Suprapubic skin (tissue), 4 donors: Measurements from ENCODE around the gene RAB20. TPM values are rescaled to one million over a fixed set of nuclear protein-coding genes. Genes with fewer than 3 reads are reported as not detected.

ENCODE experiments used
- DNase-seq, 2 donors: peaks; one replicate each; pipeline ENCODE4 v3.0.0-alpha.2; 2019; ENCODE audit warnings: low spot score in 2 of 2
- H3K27ac ChIP-seq: fragments of 200-600 bp; sonication (generic); one replicate; pipeline ENCODE4 v1.5.1; 2019
- H3K27me3 ChIP-seq: fragments of 200-600 bp; sonication (generic); one replicate; pipeline ENCODE4 v1.5.1; 2019
- H3K36me3 ChIP-seq: fragments of 200-600 bp; sonication (generic); one replicate; pipeline ENCODE4 v1.5.1; 2019
- H3K4me1 ChIP-seq: fragments of 200-600 bp; sonication (generic); one replicate; pipeline ENCODE4 v1.5.1; 2019
- H3K4me3 ChIP-seq: fragments of 200-600 bp; sonication (generic); one replicate; pipeline ENCODE4 v1.5.1; 2019; ENCODE audit warnings: mild to moderate bottlenecking
- H3K9me3 ChIP-seq: fragments of 200-600 bp; sonication (generic); one replicate; pipeline ENCODE4 v1.5.1; 2019
- EP300 ChIP-seq: sonication (generic); formaldehyde crosslinking; IDR thresholded peaks from one replicate; pipeline ENCODE4 v1.6.1; 2017; ENCODE audit warnings: antibody characterized with exemption
- POLR2A ChIP-seq, 2 donors: fragments of 450-650 bp; IDR thresholded peaks; one replicate each; pipeline ENCODE4 v1.6.1; 2017; ENCODE audit warnings: antibody characterized with exemption in 2 of 2, mild to moderate bottlenecking in 2 of 2, moderate library complexity in 2 of 2
- POLR2AphosphoS5 ChIP-seq, 3 donors: sonication (generic); formaldehyde crosslinking; IDR thresholded peaks; one replicate each; pipeline ENCODE4 v1.6.1; 2017; ENCODE audit warnings: antibody characterized with exemption in 3 of 3
- WGBS: methylation state at CpG from one replicate; pipeline ENCODE4 v1.1.5; 2018; 5-methylcytosine and 5-hydroxymethylcytosine counted together
- total RNA-seq, 4 donors: library from RNA; depleted of rRNA; stranded (reverse); fragments of >200 nt; gene quantifications; one replicate each; pipeline ENCODE4 v1.1.0, GENCODE V29; 2016
- TF ChIP-seq, protein P1 (sequence below), 2 donors: fragments of 200-600 bp in 1 of 2; fragments of 450-650 bp in 1 of 2; sonication (generic) in 1 of 2; IDR thresholded peaks; one replicate each; pipeline ENCODE4 v1.5.1; 2016 to 2019; ENCODE audit warnings: antibody characterized with exemption in 2 of 2, mild to moderate bottlenecking in 1 of 2, moderate library complexity in 1 of 2

The RAB20 gene
- total RNA-seq, 4 donors from 2014 or later, result 2.0 to 6.7 (median 3.7) TPM

DNA sequence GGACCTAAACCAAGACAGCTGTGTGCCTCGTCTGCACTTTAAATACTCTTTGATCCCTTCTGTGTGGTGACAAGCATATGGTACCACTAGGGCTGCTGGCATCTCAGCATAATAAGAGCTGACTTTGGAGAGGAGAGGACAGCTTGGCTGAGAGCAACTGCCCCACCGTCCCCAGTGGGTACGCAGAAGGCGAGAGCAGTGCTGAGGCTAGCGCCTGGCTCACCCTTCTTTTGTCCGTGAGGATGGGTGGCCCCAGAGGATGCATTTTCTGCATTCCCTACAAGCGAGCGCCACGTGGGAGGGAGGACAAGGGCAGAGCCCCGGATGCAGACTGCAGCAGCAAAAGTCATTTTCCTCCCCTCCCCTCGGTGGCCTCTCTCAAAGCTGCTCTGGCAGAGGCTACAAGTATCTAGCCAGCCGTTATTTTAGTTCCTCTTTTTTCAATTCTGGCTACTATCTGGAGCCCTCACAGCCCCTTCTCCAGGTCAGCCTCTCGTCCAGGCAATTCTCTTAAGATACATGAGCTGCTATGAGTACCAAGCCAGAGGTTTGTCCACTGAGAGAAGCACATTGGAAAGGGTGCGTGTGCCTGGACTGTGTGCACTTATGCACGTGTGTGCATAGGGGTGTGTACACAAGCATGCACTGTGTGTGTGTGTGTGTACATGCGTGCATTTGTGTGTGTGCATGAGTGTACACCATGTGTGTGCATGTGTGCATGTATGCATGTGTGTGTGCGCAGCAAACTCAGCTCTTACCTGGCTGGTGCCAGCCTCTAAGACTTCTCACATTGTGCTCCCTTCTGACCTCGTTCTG lies 51.3 kb downstream of the RAB20 start:
- H3K27ac ChIP-seq, result no peak overlapping the region
- WGBS, result 66% methylated on average over 18 of the region's 18 CpGs
- peaks cover 43% of the 10 kb centered on the region for H3K36me3 ChIP-seq
- no peak overlapping the region for H3K4me3 ChIP-seq
- H3K27me3 ChIP-seq, result no peaks in the 10 kb centered on the region
- H3K9me3 ChIP-seq, result no peaks in the 10 kb centered on the region
- TF ChIP-seq POLR2A (IDR thresholded peaks at IDR 0.05) (no peak), EP300 (no peak)
- no peak for DNase-seq
- H3K4me1 ChIP-seq, result peaks cover 17% of the 10 kb centered on the region

DNA sequence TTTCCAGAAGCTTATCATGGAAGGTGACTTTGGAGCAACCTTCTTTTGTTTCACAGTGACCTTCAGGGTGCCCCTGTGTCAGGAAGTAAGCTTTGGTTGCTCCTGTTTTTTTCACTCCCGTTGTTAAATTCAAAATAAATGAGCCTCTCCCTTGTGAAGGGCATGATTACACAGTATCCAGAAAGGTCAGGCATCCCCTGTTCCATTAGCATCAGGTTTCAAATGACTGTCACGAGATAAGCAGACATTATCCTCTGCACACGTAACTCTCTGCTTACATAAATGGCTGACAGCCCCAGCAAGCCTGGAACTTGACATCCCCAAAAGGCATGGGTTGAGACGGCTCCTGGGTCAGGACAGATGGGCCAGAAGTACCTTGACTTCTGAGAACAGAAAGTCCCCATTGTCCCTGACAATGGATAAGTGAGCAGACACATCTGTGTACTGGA lies 52.0 kb downstream of the RAB20 start:
- no peak overlapping the region for H3K27ac ChIP-seq
- H3K9me3 ChIP-seq, result no peaks in the 10 kb centered on the region
- no peaks in the 10 kb centered on the region for H3K27me3 ChIP-seq
- DNase-seq, result no peak
- H3K36me3 ChIP-seq, result peaks cover 43% of the 10 kb centered on the region
- H3K4me3 ChIP-seq, result no peak overlapping the region
- peaks cover 17% of the 10 kb centered on the region for H3K4me1 ChIP-seq
- TF ChIP-seq POLR2AphosphoS5 (IDR thresholded peaks at IDR 0.05), result no peak
- TF ChIP-seq POLR2A (IDR thresholded peaks at IDR 0.05), result no peak
- TF ChIP-seq EP300, result no peak
- TF ChIP-seq, protein P1, sequence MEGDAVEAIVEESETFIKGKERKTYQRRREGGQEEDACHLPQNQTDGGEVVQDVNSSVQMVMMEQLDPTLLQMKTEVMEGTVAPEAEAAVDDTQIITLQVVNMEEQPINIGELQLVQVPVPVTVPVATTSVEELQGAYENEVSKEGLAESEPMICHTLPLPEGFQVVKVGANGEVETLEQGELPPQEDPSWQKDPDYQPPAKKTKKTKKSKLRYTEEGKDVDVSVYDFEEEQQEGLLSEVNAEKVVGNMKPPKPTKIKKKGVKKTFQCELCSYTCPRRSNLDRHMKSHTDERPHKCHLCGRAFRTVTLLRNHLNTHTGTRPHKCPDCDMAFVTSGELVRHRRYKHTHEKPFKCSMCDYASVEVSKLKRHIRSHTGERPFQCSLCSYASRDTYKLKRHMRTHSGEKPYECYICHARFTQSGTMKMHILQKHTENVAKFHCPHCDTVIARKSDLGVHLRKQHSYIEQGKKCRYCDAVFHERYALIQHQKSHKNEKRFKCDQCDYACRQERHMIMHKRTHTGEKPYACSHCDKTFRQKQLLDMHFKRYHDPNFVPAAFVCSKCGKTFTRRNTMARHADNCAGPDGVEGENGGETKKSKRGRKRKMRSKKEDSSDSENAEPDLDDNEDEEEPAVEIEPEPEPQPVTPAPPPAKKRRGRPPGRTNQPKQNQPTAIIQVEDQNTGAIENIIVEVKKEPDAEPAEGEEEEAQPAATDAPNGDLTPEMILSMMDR (IDR thresholded peaks at IDR 0.05), result no peak
- 68% methylated on average over 4 of the region's 4 CpGs for WGBS

DNA sequence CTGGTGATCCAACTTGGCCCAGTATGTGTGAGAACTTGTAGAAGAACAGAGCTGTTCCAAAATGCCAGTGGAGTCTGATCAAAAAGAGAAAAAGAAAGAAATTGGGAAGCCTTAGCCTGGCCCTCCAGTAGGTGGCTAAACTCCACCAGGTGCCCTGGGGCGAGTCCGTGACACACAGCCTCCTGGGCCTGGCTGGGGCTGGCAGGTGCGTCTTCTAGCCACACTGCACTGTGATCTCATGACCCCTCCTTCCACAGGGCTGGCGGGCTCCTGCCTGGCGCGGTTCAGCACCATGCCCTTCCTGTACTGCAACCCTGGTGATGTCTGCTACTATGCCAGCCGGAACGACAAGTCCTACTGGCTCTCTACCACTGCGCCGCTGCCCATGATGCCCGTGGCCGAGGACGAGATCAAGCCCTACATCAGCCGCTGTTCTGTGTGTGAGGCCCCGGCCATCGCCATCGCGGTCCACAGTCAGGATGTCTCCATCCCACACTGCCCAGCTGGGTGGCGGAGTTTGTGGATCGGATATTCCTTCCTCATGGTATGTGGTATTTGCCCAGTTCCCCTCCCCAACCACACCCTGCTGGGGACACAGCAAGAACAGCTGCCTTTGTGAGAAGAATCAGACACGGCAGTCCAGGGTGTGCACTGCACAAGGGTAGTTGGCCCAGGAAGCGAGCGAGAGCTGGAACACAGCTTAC lies 53.7 kb downstream of the RAB20 start:
- Histone ChIP-seq H3K36me3 (peaks cover 53% of the 10 kb centered on the region), H3K27me3 (no peaks in the 10 kb centered on the region), H3K4me1 (peaks cover 17% of the 10 kb centered on the region), H3K27ac (no peak overlapping the region), H3K9me3 (no peaks in the 10 kb centered on the region), H3K4me3 (no peak overlapping the region)
- no peak for DNase-seq
- 58% methylated on average over 9 of the region's 23 CpGs for WGBS
- TF ChIP-seq, protein P1 (IDR thresholded peaks at IDR 0.05), result no peak
- TF ChIP-seq POLR2A (IDR thresholded peaks at IDR 0.05) (no peak), EP300 (no peak), POLR2AphosphoS5 (IDR thresholded peaks at IDR 0.05) (no peak)

DNA sequence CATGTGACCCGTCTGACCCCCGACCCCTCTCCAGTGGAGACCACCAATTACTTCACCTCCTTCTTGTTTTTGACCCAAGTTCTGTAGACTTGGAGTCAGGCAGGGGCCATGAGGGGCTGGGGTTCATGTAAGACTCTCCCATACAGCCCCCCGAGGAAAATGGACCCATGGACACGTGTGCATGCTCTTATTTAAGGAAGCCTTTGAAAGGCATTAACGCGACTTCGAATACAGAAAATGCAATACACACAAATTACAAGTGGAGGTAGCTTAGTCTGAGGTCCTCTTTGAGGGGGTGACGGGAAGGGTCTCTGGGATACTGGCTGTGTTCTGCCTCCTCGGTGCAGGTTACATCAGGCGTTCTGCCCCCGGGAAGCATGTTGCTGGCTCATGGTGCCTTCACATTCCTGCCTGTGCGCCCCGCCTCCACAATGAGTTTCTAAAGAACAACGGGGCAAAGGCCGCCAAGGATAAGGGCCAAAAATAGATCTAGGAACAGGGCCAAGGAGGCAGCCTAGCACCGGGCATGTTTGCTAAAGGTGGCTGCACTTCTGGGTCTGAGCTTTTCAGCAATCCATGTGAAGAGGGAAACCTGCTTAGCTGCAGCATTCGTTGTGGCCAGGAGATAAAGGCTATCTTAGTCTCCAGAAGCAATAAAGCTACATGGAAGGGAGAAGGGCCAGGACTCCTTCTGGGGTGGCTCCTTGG lies 54.5 kb downstream of the RAB20 start:
- H3K27me3 ChIP-seq, result no peaks in the 10 kb centered on the region
- DNase-seq, result no peak
- TF ChIP-seq EP300 (no peak), POLR2A (IDR thresholded peaks at IDR 0.05) (no peak), POLR2AphosphoS5 (IDR thresholded peaks at IDR 0.05) (no peak)
- TF ChIP-seq, protein P1 (IDR thresholded peaks at IDR 0.05), result no peak
- H3K9me3 ChIP-seq, result no peaks in the 10 kb centered on the region
- WGBS, result 58% methylated on average over 17 of the region's 17 CpGs
- no peak overlapping the region for H3K4me3 ChIP-seq
- H3K27ac ChIP-seq, result no peak overlapping the region
- H3K4me1 ChIP-seq, result peaks cover 17% of the 10 kb centered on the region
- peaks cover 52% of the 10 kb centered on the region for H3K36me3 ChIP-seq

DNA sequence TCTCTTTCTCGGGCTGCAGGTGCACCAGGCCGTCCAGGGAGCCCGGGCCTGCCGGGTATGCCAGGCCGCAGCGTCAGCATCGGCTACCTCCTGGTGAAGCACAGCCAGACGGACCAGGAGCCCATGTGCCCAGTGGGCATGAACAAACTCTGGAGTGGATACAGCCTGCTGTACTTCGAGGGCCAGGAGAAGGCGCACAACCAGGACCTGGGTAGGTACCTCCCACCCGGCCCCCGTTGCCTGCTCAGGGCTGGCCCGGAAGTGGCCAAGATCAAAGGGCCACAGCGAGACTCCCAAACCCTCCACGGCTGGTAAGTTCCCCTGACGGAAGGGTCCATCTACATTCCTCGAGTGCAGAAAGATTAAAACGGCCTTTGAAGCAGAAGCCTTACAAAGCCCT lies 55.1 kb downstream of the RAB20 start:
- DNase-seq, result no peak
- WGBS, result 92% methylated on average over 15 of the region's 18 CpGs
- Histone ChIP-seq H3K27me3 (no peaks in the 10 kb centered on the region), H3K9me3 (no peaks in the 10 kb centered on the region), H3K27ac (no peak overlapping the region), H3K4me3 (no peak overlapping the region), H3K36me3 (peaks cover 52% of the 10 kb centered on the region), H3K4me1 (peaks cover 17% of the 10 kb centered on the region)
- TF ChIP-seq, protein P1 (IDR thresholded peaks at IDR 0.05), result no peak
- TF ChIP-seq POLR2A (IDR thresholded peaks at IDR 0.05) (no peak), EP300 (no peak), POLR2AphosphoS5 (IDR thresholded peaks at IDR 0.05) (no peak)
